ENCODE results near the gene SCYGR1.

Gene SCYGR1

GRCh38 chr2:227344231-227344630, 43.5 kb downstream of the SCYGR1 start:
- H3K27ac ChIP-seq (ENCODE audit: low read depth, low read length, severe bottlenecking), result no peak overlapping the region
- WGBS, 2 experiments (ENCODE audit: insufficient coverage in 2 of 2), result 92% methylated on average over 2 of the region's 2 CpGs; no CpG with 5 or more reads in 1 of the 2 experiments
- H3K36me3 ChIP-seq (ENCODE audit: control insufficient read depth, insufficient read depth, low read length), result peaks cover 35% of the 10 kb centered on the region
- no peak overlapping the region for H3K4me3 ChIP-seq (ENCODE audit: extremely low read depth, insufficient read depth, low read length, poor library complexity, severe bottlenecking)
- no peaks in the 10 kb centered on the region for H3K9me3 ChIP-seq (ENCODE audit: control insufficient read depth, low read length)
- H3K4me1 ChIP-seq (ENCODE audit: control insufficient read depth, insufficient read depth, low read length, poor library complexity, severe bottlenecking), result peaks cover 4% of the 10 kb centered on the region

GRCh38 chr2:227341553-227341952, 46.2 kb downstream of the SCYGR1 start:
- no peak overlapping the region for H3K4me3 ChIP-seq (ENCODE audit: extremely low read depth, insufficient read depth, low read length, poor library complexity, severe bottlenecking)
- peaks cover 4% of the 10 kb centered on the region for H3K4me1 ChIP-seq (ENCODE audit: control insufficient read depth, insufficient read depth, low read length, poor library complexity, severe bottlenecking)
- no peak overlapping the region for H3K27ac ChIP-seq (ENCODE audit: low read depth, low read length, severe bottlenecking)
- peaks cover 26% of the 10 kb centered on the region for H3K36me3 ChIP-seq (ENCODE audit: control insufficient read depth, insufficient read depth, low read length)
- H3K9me3 ChIP-seq (ENCODE audit: control insufficient read depth, low read length), result no peaks in the 10 kb centered on the region
- no CpG with 5 or more reads among the region's 2 CpGs for WGBS, 2 experiments (ENCODE audit: insufficient coverage in 2 of 2)

GRCh38 chr2:227340106-227340505, 47.6 kb downstream of the SCYGR1 start:
- H3K36me3 ChIP-seq (ENCODE audit: control insufficient read depth, insufficient read depth, low read length), result peaks cover 39% of the 10 kb centered on the region
- H3K9me3 ChIP-seq (ENCODE audit: control insufficient read depth, low read length), result no peaks in the 10 kb centered on the region
- H3K4me3 ChIP-seq (ENCODE audit: extremely low read depth, insufficient read depth, low read length, poor library complexity, severe bottlenecking), result no peak overlapping the region
- no peak overlapping the region for H3K27ac ChIP-seq (ENCODE audit: low read depth, low read length, severe bottlenecking)
- WGBS, 2 experiments (ENCODE audit: insufficient coverage in 2 of 2), result 100% methylated on average over 1 of the region's 6 CpGs; no CpG with 5 or more reads in 1 of the 2 experiments
- H3K4me1 ChIP-seq (ENCODE audit: control insufficient read depth, insufficient read depth, low read length, poor library complexity, severe bottlenecking), result no peaks in the 10 kb centered on the region

- Histone ChIP-seq H3K4me1 (ENCODE audit: control insufficient read depth, insufficient read depth, low read length, poor library complexity, severe bottlenecking) (no peaks in the 10 kb centered on the region), H3K9me3 (ENCODE audit: control insufficient read depth, low read length) (no peaks in the 10 kb centered on the region), H3K4me3 (ENCODE audit: extremely low read depth, insufficient read depth, low read length, poor library complexity, severe bottlenecking) (no peak overlapping the region), H3K36me3 (ENCODE audit: control insufficient read depth, insufficient read depth, low read length) (peaks cover 49% of the 10 kb centered on the region), H3K27ac (ENCODE audit: low read depth, low read length, severe bottlenecking) (no peak overlapping the region)
- WGBS, 2 experiments (ENCODE audit: insufficient coverage in 2 of 2), result 100% methylated on average over 1 to 2 of the region's 2 CpGs
Measured at GRCh38 chr2:227339098-227339599, 48.6 kb downstream of the SCYGR1 start.

All from mesodermal cell (in vitro differentiated cells).